ENCODE results near the gene NLGN1. TPM values are rescaled to one million over a fixed set of nuclear protein-coding genes. Genes with fewer than 3 reads are reported as not detected.

The NLGN1 gene
- total RNA-seq, 1 experiment from 2014 or later = 0.85 TPM

DNA sequence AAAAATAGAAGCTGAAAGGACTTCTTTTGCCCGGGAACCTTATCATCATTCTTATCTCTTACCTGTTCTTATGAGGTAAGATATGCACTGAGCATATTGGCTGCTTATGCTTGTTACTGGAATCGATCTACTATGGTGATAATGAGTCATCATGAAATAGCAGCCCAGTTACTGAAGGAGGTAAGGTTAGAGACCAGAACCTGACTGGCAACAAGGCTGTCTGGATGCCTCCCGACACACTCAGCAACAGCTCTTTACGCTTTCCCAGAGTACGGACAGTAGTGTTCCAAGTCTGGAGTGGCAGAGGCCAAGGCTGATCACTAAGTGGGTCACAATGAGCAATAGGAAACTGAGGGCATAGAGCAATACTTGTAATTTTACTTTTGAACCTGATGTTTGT lies 314.1 kb downstream of the NLGN1 start:
- Histone ChIP-seq H3K4me1 (ENCODE audit: control insufficient read depth, insufficient read depth, low read length) (no peaks in the 10 kb centered on the region), H3K27me3 (ENCODE audit: control insufficient read depth, insufficient read depth, low read length) (no peaks in the 10 kb centered on the region), H3K27ac (ENCODE audit: low read length) (no peak overlapping the region), H3K4me3 (ENCODE audit: low read depth in 2 of 2, low read length in 2 of 2) (no peak overlapping the region), H3K36me3 (ENCODE audit: control insufficient read depth, insufficient read depth, low read length) (no peaks in the 10 kb centered on the region), H3K9me3 (ENCODE audit: control insufficient read depth, insufficient read depth, low read depth, low read length) (no peaks in the 10 kb centered on the region)
- TF ChIP-seq POLR2AphosphoS5 (IDR thresholded peaks at IDR 0.05; ENCODE audit: low read depth, low read length) = no peak
- no peak for TF ChIP-seq SIN3A (IDR thresholded peaks at IDR 0.05; ENCODE audit: borderline replicate concordance, insufficient read depth, low read depth, low read length)
- no peak for TF ChIP-seq TCF7L2 (IDR thresholded peaks at IDR 0.05; ENCODE audit: low read depth, low read length)
- TF ChIP-seq, protein P1, sequence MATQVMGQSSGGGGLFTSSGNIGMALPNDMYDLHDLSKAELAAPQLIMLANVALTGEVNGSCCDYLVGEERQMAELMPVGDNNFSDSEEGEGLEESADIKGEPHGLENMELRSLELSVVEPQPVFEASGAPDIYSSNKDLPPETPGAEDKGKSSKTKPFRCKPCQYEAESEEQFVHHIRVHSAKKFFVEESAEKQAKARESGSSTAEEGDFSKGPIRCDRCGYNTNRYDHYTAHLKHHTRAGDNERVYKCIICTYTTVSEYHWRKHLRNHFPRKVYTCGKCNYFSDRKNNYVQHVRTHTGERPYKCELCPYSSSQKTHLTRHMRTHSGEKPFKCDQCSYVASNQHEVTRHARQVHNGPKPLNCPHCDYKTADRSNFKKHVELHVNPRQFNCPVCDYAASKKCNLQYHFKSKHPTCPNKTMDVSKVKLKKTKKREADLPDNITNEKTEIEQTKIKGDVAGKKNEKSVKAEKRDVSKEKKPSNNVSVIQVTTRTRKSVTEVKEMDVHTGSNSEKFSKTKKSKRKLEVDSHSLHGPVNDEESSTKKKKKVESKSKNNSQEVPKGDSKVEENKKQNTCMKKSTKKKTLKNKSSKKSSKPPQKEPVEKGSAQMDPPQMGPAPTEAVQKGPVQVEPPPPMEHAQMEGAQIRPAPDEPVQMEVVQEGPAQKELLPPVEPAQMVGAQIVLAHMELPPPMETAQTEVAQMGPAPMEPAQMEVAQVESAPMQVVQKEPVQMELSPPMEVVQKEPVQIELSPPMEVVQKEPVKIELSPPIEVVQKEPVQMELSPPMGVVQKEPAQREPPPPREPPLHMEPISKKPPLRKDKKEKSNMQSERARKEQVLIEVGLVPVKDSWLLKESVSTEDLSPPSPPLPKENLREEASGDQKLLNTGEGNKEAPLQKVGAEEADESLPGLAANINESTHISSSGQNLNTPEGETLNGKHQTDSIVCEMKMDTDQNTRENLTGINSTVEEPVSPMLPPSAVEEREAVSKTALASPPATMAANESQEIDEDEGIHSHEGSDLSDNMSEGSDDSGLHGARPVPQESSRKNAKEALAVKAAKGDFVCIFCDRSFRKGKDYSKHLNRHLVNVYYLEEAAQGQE (IDR thresholded peaks at IDR 0.05; ENCODE audit: insufficient read depth in 1 of 2, low read depth in 2 of 2, low read length in 1 of 2) = no peak
- TF ChIP-seq, protein P2, sequence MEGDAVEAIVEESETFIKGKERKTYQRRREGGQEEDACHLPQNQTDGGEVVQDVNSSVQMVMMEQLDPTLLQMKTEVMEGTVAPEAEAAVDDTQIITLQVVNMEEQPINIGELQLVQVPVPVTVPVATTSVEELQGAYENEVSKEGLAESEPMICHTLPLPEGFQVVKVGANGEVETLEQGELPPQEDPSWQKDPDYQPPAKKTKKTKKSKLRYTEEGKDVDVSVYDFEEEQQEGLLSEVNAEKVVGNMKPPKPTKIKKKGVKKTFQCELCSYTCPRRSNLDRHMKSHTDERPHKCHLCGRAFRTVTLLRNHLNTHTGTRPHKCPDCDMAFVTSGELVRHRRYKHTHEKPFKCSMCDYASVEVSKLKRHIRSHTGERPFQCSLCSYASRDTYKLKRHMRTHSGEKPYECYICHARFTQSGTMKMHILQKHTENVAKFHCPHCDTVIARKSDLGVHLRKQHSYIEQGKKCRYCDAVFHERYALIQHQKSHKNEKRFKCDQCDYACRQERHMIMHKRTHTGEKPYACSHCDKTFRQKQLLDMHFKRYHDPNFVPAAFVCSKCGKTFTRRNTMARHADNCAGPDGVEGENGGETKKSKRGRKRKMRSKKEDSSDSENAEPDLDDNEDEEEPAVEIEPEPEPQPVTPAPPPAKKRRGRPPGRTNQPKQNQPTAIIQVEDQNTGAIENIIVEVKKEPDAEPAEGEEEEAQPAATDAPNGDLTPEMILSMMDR (IDR thresholded peaks at IDR 0.05) = no peak
- intact Hi-C loops (cut with micrococcal nuclease; ENCODE audit: unreplicated experiment) (no loop called here), in situ Hi-C loops (cut with HindIII; ENCODE audit: low pct_unique_long_range_greater_than_20kb, low sequenced_read_pairs) (no loop called here)
- BruUV-seq (replicated peaks) = no TSS peak
- ChIA-PET CTCF (no interaction called here), POLR2A (no interaction called here)
- ATAC-seq (no peak), DNase-seq (ENCODE audit: low read depth, low spot score) (no peak)

DNA sequence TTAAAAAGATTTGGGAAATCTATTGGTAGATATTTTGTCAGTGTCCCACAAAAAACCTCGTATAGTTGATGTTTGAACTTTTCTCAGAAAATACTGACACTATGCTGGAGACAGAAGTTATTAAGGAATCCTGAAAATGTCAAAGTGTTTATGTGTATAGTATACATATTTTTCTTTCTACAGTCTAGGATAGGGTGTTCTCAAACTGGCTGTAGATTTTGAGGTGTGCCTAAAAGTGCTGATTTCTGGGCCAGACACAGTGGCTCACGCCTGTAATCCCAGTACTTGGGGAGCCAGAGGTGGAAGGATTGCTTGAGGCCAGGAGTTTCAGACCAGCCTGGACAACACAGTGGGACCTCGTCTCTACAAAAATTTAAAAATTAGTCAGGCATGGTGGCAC lies 322.0 kb downstream of the NLGN1 start:
- H3K36me3 ChIP-seq (ENCODE audit: control insufficient read depth, insufficient read depth, low read length) = no peaks in the 10 kb centered on the region
- DNase-seq (ENCODE audit: low read depth, low spot score) (no peak), ATAC-seq (no peak)
- in situ Hi-C loops (cut with HindIII; ENCODE audit: low pct_unique_long_range_greater_than_20kb, low sequenced_read_pairs) (no loop called here), intact Hi-C loops (cut with micrococcal nuclease; ENCODE audit: unreplicated experiment) (no loop called here)
- BruUV-seq (replicated peaks) = no TSS peak
- H3K27ac ChIP-seq (ENCODE audit: low read length) = no peak overlapping the region
- no peaks in the 10 kb centered on the region for H3K4me1 ChIP-seq (ENCODE audit: control insufficient read depth, insufficient read depth, low read length)
- no peaks in the 10 kb centered on the region for H3K9me3 ChIP-seq (ENCODE audit: control insufficient read depth, insufficient read depth, low read depth, low read length)
- H3K4me3 ChIP-seq (ENCODE audit: low read depth in 2 of 2, low read length in 2 of 2) = no peak overlapping the region
- no peaks in the 10 kb centered on the region for H3K27me3 ChIP-seq (ENCODE audit: control insufficient read depth, insufficient read depth, low read length)
- TF ChIP-seq TCF7L2 (IDR thresholded peaks at IDR 0.05; ENCODE audit: low read depth, low read length) (no peak), POLR2AphosphoS5 (IDR thresholded peaks at IDR 0.05; ENCODE audit: low read depth, low read length) (no peak), SIN3A (IDR thresholded peaks at IDR 0.05; ENCODE audit: borderline replicate concordance, insufficient read depth, low read depth, low read length) (no peak)
- TF ChIP-seq, protein P1 (IDR thresholded peaks at IDR 0.05; ENCODE audit: insufficient read depth in 1 of 2, low read depth in 2 of 2, low read length in 1 of 2) = no peak
- TF ChIP-seq, protein P2 (IDR thresholded peaks at IDR 0.05) = no peak
- CTCF ChIA-PET = no interaction called here
- POLR2A ChIA-PET = no interaction called here

Measured in Panc1 (cell line).